NCI-H1048 (cell line): ENCODE measurements around the gene THSD7B.
A peak's percentile ranks its signal among the peaks of the same experiment; 100 is the strongest.

Experiments used
- DNase-seq: peaks from one replicate; lab custom pipeline; 2025; lab: John Stamatoyannopoulos, UW

Gene THSD7B

GRCh38 chr2:137367361-137367760 lies 602.0 kb downstream of the THSD7B start:
- DNase-seq = no peak

- no peak for DNase-seq
Observed at GRCh38 chr2:137369106-137369505, 603.8 kb downstream of the THSD7B start.

- DNase-seq = no peak
Observed at GRCh38 chr2:137379186-137379585, 613.8 kb downstream of the THSD7B start.

GRCh38 chr2:137380610-137381009 lies 615.3 kb downstream of the THSD7B start:
- DNase-seq = no peak

GRCh38 chr2:137381731-137382130 lies 616.4 kb downstream of the THSD7B start:
- no peak for DNase-seq

- no peak for DNase-seq
Observed at GRCh38 chr2:137383391-137383790, 618.0 kb downstream of the THSD7B start.

- no peak for DNase-seq
Observed at GRCh38 chr2:137387044-137387443, 621.7 kb downstream of the THSD7B start.

- no peak for DNase-seq
Observed at GRCh38 chr2:137405496-137405895, 640.2 kb downstream of the THSD7B start.

GRCh38 chr2:137411585-137411984 lies 646.2 kb downstream of the THSD7B start:
- no peak for DNase-seq

- DNase-seq = no peak
Observed at GRCh38 chr2:137420744-137421143, 655.4 kb downstream of the THSD7B start.

GRCh38 chr2:137435162-137435561 lies 669.8 kb downstream of the THSD7B start:
- no peak for DNase-seq

- DNase-seq = no peak
Observed at GRCh38 chr2:137437386-137437785, 672.0 kb downstream of the THSD7B start.

GRCh38 chr2:137444970-137445369 lies 679.6 kb downstream of the THSD7B start:
- DNase-seq = no peak

GRCh38 chr2:137449454-137449853 lies 684.1 kb downstream of the THSD7B start:
- DNase-seq = no peak

GRCh38 chr2:137454886-137455285 lies 689.5 kb downstream of the THSD7B start:
- DNase-seq = no peak

GRCh38 chr2:137467246-137467862 lies 702.0 kb downstream of the THSD7B start:
- peak; percentile 0 for DNase-seq

- no peak for DNase-seq
Observed at GRCh38 chr2:137493261-137493660, 727.9 kb downstream of the THSD7B start.

- DNase-seq = no peak
Observed at GRCh38 chr2:137500599-137500998, 735.3 kb downstream of the THSD7B start.

- DNase-seq = no peak
Observed at GRCh38 chr2:137507237-137507636, 741.9 kb downstream of the THSD7B start.

- DNase-seq = no peak
Observed at GRCh38 chr2:137508739-137509384, 743.5 kb downstream of the THSD7B start.

- DNase-seq = no peak
Observed at GRCh38 chr2:137511526-137511925, 746.2 kb downstream of the THSD7B start.

- no peak for DNase-seq
Observed at GRCh38 chr2:137521653-137522619, 756.6 kb downstream of the THSD7B start.

- DNase-seq = no peak
Observed at GRCh38 chr2:137522620-137523011, 757.3 kb downstream of the THSD7B start.
